Spleen (tissue), 7 donors: ENCODE data around the gene SMG9.

Experiments used
- POLR2A ChIP-seq, 3 donors: fragments of 450-650 bp; IDR thresholded peaks; one replicate each; pipeline ENCODE4 v1.5.1; 2017; ENCODE audit warnings: antibody characterized with exemption in 3 of 3, mild to moderate bottlenecking in 1 of 3
- POLR2AphosphoS5 ChIP-seq, 3 donors: sonication (generic); formaldehyde crosslinking; IDR thresholded peaks; one replicate each; pipeline ENCODE4 v1.5.1; 2017; ENCODE audit warnings: antibody characterized with exemption in 3 of 3
- TF ChIP-seq, protein P1 (sequence below), 11 experiments: fragments of 200-600 bp in 7 of 11; fragments of 450-650 bp in 4 of 11; sonication (generic) in 4 of 11; IDR thresholded peaks in 8 of 11; conservative IDR thresholded peaks in 3 of 11; 1 replicate in 7 of 11; 2 replicates in 4 of 11; pipeline versions ENCODE4 v1.4.0 to v1.8.0; 2016 to 2021; ENCODE audit warnings: antibody characterized with exemption in 11 of 11, inconsistent platforms in 4 of 11, mild to moderate bottlenecking in 1 of 11
- donor health status: DM: no; HTN: no; CAD: no; lungs with moderate emphysema.
- donor health status: DM: no; HTN: no; CAD: no.
- donor health status: DM: no; HTN: no; CAD: no.

DNA sequence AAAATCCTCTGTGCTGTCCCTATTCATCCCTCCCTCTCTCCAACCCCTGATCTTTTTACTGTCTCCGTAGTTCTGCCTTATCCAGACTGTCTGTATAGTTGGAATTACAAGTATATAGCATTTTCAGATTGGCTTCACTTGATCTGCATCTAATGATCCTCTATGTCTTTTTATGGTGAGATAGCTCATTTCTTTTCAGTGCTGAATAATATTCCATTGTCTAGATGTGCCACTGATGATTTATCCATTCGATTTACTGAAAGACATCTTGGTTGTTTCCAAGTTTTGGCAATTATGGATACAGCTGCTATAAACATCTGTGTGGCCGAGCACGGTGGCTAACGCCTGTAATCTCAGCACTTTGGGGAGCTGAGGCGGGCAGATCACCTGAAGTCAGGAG, 19.7 kb downstream of the SMG9 start:
- TF ChIP-seq POLR2A (IDR thresholded peaks at IDR 0.05) (no peak), POLR2AphosphoS5 (IDR thresholded peaks at IDR 0.05) (no peak)
- TF ChIP-seq, protein P1, sequence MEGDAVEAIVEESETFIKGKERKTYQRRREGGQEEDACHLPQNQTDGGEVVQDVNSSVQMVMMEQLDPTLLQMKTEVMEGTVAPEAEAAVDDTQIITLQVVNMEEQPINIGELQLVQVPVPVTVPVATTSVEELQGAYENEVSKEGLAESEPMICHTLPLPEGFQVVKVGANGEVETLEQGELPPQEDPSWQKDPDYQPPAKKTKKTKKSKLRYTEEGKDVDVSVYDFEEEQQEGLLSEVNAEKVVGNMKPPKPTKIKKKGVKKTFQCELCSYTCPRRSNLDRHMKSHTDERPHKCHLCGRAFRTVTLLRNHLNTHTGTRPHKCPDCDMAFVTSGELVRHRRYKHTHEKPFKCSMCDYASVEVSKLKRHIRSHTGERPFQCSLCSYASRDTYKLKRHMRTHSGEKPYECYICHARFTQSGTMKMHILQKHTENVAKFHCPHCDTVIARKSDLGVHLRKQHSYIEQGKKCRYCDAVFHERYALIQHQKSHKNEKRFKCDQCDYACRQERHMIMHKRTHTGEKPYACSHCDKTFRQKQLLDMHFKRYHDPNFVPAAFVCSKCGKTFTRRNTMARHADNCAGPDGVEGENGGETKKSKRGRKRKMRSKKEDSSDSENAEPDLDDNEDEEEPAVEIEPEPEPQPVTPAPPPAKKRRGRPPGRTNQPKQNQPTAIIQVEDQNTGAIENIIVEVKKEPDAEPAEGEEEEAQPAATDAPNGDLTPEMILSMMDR (IDR thresholded peaks at IDR 0.05 in 8 of 11, conservative IDR thresholded peaks at IDR 0.05 in 3 of 11) = no peak
